ENCODE results near the gene TKFC.

The TKFC gene

DNA sequence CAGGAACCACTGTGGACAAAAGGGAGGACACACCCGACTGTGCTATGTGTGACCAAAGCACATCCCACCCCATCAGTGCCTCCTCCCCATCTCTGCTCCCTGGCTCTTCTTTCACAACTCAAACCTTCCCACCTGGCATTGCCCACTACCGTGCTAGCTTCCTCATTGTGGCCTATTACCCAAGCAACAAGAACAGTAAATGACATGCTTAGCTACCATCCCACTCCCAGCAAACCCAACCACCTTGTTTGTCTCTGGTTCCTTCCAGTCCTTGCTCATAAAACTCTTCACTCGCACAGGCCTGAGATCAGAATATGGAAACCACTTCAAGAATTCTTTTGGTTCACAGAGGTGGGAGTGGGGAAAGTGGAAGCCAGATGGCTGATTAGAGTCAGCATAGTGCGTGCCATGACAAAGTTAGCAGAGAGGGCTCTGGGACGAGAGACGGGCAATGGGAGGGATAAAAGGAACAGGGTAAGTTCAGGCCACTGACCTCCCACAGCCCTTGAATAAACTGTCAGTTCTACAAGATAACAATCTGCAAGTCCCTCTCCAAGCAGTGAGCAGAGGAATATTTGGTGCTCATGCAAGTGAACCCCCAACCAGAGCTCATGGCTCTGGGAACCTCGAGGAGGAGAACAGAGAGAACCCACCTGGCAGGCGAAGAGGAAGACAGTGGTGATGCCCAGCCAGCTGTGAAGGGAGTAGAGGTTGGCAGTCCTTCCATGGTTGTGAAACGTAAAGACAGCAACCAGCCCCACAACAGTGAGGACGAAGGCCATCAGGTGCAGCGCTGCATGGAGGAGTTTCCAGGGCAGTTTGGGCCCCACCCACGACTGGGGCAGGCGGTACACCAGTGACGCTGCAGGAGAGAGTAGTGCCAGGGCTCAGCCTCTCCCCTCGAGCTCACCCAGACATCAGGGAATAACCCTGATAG is 20.4 kb downstream of the TKFC start:
- no peaks in the 10 kb centered on the region for H3K27me3 ChIP-seq (ENCODE audit: insufficient read depth, low read length, poor library complexity, severe bottlenecking)
- no peak overlapping the region for H3K4me2 ChIP-seq (ENCODE audit: low read depth, low read length, poor library complexity, severe bottlenecking)
- TF ChIP-seq, protein P1, sequence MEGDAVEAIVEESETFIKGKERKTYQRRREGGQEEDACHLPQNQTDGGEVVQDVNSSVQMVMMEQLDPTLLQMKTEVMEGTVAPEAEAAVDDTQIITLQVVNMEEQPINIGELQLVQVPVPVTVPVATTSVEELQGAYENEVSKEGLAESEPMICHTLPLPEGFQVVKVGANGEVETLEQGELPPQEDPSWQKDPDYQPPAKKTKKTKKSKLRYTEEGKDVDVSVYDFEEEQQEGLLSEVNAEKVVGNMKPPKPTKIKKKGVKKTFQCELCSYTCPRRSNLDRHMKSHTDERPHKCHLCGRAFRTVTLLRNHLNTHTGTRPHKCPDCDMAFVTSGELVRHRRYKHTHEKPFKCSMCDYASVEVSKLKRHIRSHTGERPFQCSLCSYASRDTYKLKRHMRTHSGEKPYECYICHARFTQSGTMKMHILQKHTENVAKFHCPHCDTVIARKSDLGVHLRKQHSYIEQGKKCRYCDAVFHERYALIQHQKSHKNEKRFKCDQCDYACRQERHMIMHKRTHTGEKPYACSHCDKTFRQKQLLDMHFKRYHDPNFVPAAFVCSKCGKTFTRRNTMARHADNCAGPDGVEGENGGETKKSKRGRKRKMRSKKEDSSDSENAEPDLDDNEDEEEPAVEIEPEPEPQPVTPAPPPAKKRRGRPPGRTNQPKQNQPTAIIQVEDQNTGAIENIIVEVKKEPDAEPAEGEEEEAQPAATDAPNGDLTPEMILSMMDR (conservative IDR thresholded peaks at IDR 0.05; ENCODE audit: low read length): no peak
- TF ChIP-seq EZH2phosphoT487 (IDR thresholded peaks at IDR 0.05; ENCODE audit: borderline replicate concordance): no peak
- no peaks in the 10 kb centered on the region for H3F3A ChIP-seq (ENCODE audit: low read depth)
- no peak overlapping the region for H3K9ac ChIP-seq (ENCODE audit: low read depth, low read length, poor library complexity, severe bottlenecking)
- no peaks in the 10 kb centered on the region for H4K20me1 ChIP-seq (ENCODE audit: insufficient read depth, low read length, poor library complexity, severe bottlenecking)
- H2AFZ ChIP-seq (ENCODE audit: low read length): no peak overlapping the region
- H3K36me3 ChIP-seq (ENCODE audit: insufficient read depth, low read length): no peaks in the 10 kb centered on the region; the same call in 1 of the 2 replicates
- H3K4me3 ChIP-seq (ENCODE audit: low read length, poor library complexity, severe bottlenecking): no peak overlapping the region
- no peaks in the 10 kb centered on the region for H3K79me2 ChIP-seq (ENCODE audit: insufficient read depth, low read length)
- no peaks in the 10 kb centered on the region for H3K9me3 ChIP-seq (ENCODE audit: insufficient read depth, low read depth, low read length)
- no peaks in the 10 kb centered on the region for H3K4me1 ChIP-seq (ENCODE audit: insufficient read depth, low read length, poor library complexity, severe bottlenecking)
- no peaks in the 10 kb centered on the region for H3K9me2 ChIP-seq (replicated peaks; ENCODE audit: low read depth, low read length)

DNA sequence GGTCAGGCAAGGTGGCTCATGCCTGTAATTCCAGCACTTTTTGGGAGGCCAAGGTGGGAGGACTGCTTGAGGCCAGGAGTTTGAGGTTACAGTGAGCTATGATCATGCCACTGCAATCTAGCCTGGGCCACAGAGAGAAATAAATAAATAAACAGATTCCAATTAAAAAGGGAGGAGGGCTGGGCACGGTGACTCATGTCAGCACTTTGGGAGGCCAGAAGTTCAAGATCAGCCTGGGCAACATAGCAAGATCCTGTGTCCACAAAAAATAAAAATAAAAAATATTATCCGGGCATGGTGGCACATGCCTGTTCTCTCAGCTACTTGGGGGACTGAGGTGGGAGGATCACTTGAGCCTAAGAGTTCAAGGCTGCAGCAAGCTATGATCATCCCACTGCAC is 21.2 kb downstream of the TKFC start:
- no peaks in the 10 kb centered on the region for H3K27me3 ChIP-seq (ENCODE audit: insufficient read depth, low read length, poor library complexity, severe bottlenecking)
- TF ChIP-seq, protein P1 (conservative IDR thresholded peaks at IDR 0.05; ENCODE audit: low read length): no peak
- no peak for TF ChIP-seq EZH2phosphoT487 (IDR thresholded peaks at IDR 0.05; ENCODE audit: borderline replicate concordance)
- no peaks in the 10 kb centered on the region for H3K9me2 ChIP-seq (replicated peaks; ENCODE audit: low read depth, low read length)
- H3K9ac ChIP-seq (ENCODE audit: low read depth, low read length, poor library complexity, severe bottlenecking): no peak overlapping the region
- H3F3A ChIP-seq (ENCODE audit: low read depth): no peaks in the 10 kb centered on the region
- no peak overlapping the region for H2AFZ ChIP-seq (ENCODE audit: low read length)
- no peak overlapping the region for H3K4me3 ChIP-seq (ENCODE audit: low read length, poor library complexity, severe bottlenecking)
- H3K4me2 ChIP-seq (ENCODE audit: low read depth, low read length, poor library complexity, severe bottlenecking): no peak overlapping the region
- no peaks in the 10 kb centered on the region for H3K9me3 ChIP-seq (ENCODE audit: insufficient read depth, low read depth, low read length)
- peaks cover 1% of the 10 kb centered on the region for H3K4me1 ChIP-seq (ENCODE audit: insufficient read depth, low read length, poor library complexity, severe bottlenecking)
- no peaks in the 10 kb centered on the region for H3K36me3 ChIP-seq (ENCODE audit: insufficient read depth, low read length)
- no peaks in the 10 kb centered on the region for H4K20me1 ChIP-seq (ENCODE audit: insufficient read depth, low read length, poor library complexity, severe bottlenecking)
- H3K79me2 ChIP-seq (ENCODE audit: insufficient read depth, low read length): no peaks in the 10 kb centered on the region; the same call in 1 of the 2 replicates

DNA sequence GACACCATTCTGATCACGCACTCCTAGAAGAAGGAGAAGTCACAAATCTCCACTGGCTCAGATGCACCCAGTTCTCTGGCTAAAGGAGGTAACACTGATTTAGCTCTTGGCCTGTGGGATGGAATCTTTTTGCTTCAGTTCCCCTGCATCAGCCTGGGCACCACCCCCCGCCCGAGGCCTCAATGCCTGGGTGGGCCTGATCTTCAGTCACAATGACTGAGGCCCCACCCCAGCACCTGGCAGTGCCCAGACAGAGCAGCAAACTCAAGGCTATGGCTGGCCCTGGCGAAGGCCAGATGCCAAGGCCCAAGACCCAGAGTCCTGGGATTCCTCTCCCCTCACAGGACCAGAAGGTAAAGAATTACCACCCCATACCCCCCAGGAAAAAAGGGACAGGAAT is 23.7 kb downstream of the TKFC start:
- Histone ChIP-seq H4K20me1 (ENCODE audit: insufficient read depth, low read length, poor library complexity, severe bottlenecking) (no peaks in the 10 kb centered on the region), H3K9me2 (replicated peaks; ENCODE audit: low read depth, low read length) (no peaks in the 10 kb centered on the region), H2AFZ (ENCODE audit: low read length) (no peak overlapping the region), H3K4me1 (ENCODE audit: insufficient read depth, low read length, poor library complexity, severe bottlenecking) (peaks cover 15% of the 10 kb centered on the region), H3K36me3 (ENCODE audit: insufficient read depth, low read length) (no peaks in the 10 kb centered on the region), H3K27me3 (ENCODE audit: insufficient read depth, low read length, poor library complexity, severe bottlenecking) (no peaks in the 10 kb centered on the region), H3K4me3 (ENCODE audit: low read length, poor library complexity, severe bottlenecking) (no peak overlapping the region), H3K9me3 (ENCODE audit: insufficient read depth, low read depth, low read length) (no peaks in the 10 kb centered on the region), H3F3A (ENCODE audit: low read depth) (no peaks in the 10 kb centered on the region), H3K79me2 (ENCODE audit: insufficient read depth, low read length) (peaks cover 17% of the 10 kb centered on the region), H3K4me2 (ENCODE audit: low read depth, low read length, poor library complexity, severe bottlenecking) (no peak overlapping the region), H3K9ac (ENCODE audit: low read depth, low read length, poor library complexity, severe bottlenecking) (no peak overlapping the region)
- TF ChIP-seq, protein P1 (conservative IDR thresholded peaks at IDR 0.05; ENCODE audit: low read length): no peak
- TF ChIP-seq EZH2phosphoT487 (IDR thresholded peaks at IDR 0.05; ENCODE audit: borderline replicate concordance): no peak

Measured in Loucy (cell line).